Neural progenitor cell (in vitro differentiated cells): Measurements from ENCODE around the gene SLC29A1. TPM values are rescaled to one million over a fixed set of nuclear protein-coding genes. Genes with fewer than 3 reads are reported as not detected.

Experiments used
- DNase-seq: peaks from one replicate; pipeline ENCODE4 v3.0.0-alpha.2; 2016; ENCODE audit warnings: low spot score
- H2AFZ ChIP-seq: fragments of 200-600 bp; sonication (generic); replicated peaks from 2 replicates; pipeline ENCODE4 v1.6.1; 2016; ENCODE audit warnings: antibody characterized with exemption
- H3F3A ChIP-seq: fragments of 200-600 bp; sonication (generic); 2 replicates; pipeline ENCODE4 v1.6.1; 2016; ENCODE audit warnings: antibody characterized with exemption, low read depth
- H3K27ac ChIP-seq: fragments of 200-600 bp; sonication (generic); 2 replicates; pipeline ENCODE4 v1.5.1; 2016; ENCODE audit warnings: mild to moderate bottlenecking
- H3K27me3 ChIP-seq: fragments of 200-600 bp; sonication (generic); 2 replicates; pipeline ENCODE4 v1.6.1; 2016; ENCODE audit warnings: mild to moderate bottlenecking, moderate library complexity
- H3K36me3 ChIP-seq: fragments of 200-600 bp; sonication (generic); 2 replicates; pipeline ENCODE4 v1.5.1; 2016
- H3K4me1 ChIP-seq: fragments of 200-600 bp; sonication (generic); 2 replicates; pipeline ENCODE4 v1.6.1; 2016; ENCODE audit warnings: mixed run types
- H3K4me2 ChIP-seq: fragments of 200-600 bp; sonication (generic); 2 replicates; pipeline ENCODE4 v1.6.1; 2016
- H3K4me3 ChIP-seq: fragments of 200-600 bp; sonication (generic); 2 replicates; pipeline ENCODE4 v1.5.1; 2016
- H3K79me2 ChIP-seq: fragments of 200-600 bp; sonication (generic); 2 replicates; pipeline ENCODE4 v1.6.1; 2016; ENCODE audit warnings: low read depth
- H3K9ac ChIP-seq: fragments of 200-600 bp; sonication (generic); 2 replicates; pipeline ENCODE4 v1.6.1; 2016
- H3K9me3 ChIP-seq: fragments of 200-600 bp; sonication (generic); 2 replicates; pipeline ENCODE4 v1.5.1; 2016; ENCODE audit warnings: low read depth
- H4K20me1 ChIP-seq: fragments of 200-600 bp; sonication (generic); 2 replicates; pipeline ENCODE4 v1.6.1; 2016; ENCODE audit warnings: low read depth
- H3K27ac Mint-ChIP-seq: 3 replicates; pipeline ENCODE4 v1.8.0; 2021; ENCODE audit warnings: mixed read lengths
- H3K27me3 Mint-ChIP-seq: 2 replicates; pipeline ENCODE4 v1.8.0; 2022; ENCODE audit warnings: low read depth, mild to moderate bottlenecking, inconsistent platforms, moderate library complexity, mixed read lengths; ENCODE audit not compliant: insufficient read depth
- H3K36me3 Mint-ChIP-seq: 3 replicates; pipeline ENCODE4 v1.8.0; 2021; ENCODE audit warnings: mixed read lengths
- H3K4me1 Mint-ChIP-seq: 3 replicates; pipeline ENCODE4 v1.8.0; 2021; ENCODE audit warnings: mixed read lengths
- H3K4me3 Mint-ChIP-seq: 3 replicates; pipeline ENCODE4 v1.8.0; 2021; ENCODE audit warnings: mild to moderate bottlenecking, moderate library complexity, mixed read lengths
- H3K9me3 Mint-ChIP-seq: 3 replicates; pipeline ENCODE4 v1.8.0; 2020; ENCODE audit warnings: mixed read lengths
- CTCF ChIP-seq: fragments of 200-600 bp; sonication (generic); IDR thresholded peaks from 2 replicates; pipeline ENCODE4 v1.5.1; 2017; ENCODE audit warnings: antibody characterized with exemption, mild to moderate bottlenecking
- EZH2 ChIP-seq: fragments of 200-600 bp; sonication (generic); IDR thresholded peaks from 2 replicates; pipeline ENCODE4 v1.6.1; 2017; ENCODE audit warnings: antibody characterized with exemption, mild to moderate bottlenecking, moderate library complexity
- EZH2phosphoT487 ChIP-seq: fragments of 200-600 bp; sonication (generic); IDR thresholded peaks from 2 replicates; pipeline ENCODE4 v1.6.1; 2017; ENCODE audit warnings: antibody characterized with exemption
- total RNA-seq: library from RNA; depleted of rRNA; stranded (reverse); fragments of >200 nt; gene quantifications from 2 replicates; pipeline ENCODE4 v1.2.3, GENCODE V29; 2015; ENCODE audit warnings: low replicate concordance

SLC29A1 gene
- total RNA-seq, 1 donor from 2014 or later = 34.8 TPM

- peaks cover 19% of the 10 kb centered on the region for H3K27me3 ChIP-seq
- H3K4me1 ChIP-seq = peaks cover 46% of the 10 kb centered on the region
- H3K36me3 Mint-ChIP-seq = no peaks in the 10 kb centered on the region
- H3K9ac ChIP-seq = no peak overlapping the region
- no peaks in the 10 kb centered on the region for H3K9me3 ChIP-seq
- peak; percentile 87 for DNase-seq
- H3K27me3 Mint-ChIP-seq = peaks cover 2% of the 10 kb centered on the region
- no peaks in the 10 kb centered on the region for H3K9me3 Mint-ChIP-seq
- H3K27ac ChIP-seq = no peak overlapping the region
- peak overlapping the region; percentile 77 for H3K4me2 ChIP-seq
- peak; percentile 93 for TF ChIP-seq CTCF
- no peak for TF ChIP-seq EZH2
- no peak for TF ChIP-seq EZH2phosphoT487
- H3K4me1 Mint-ChIP-seq = peaks cover 64% of the 10 kb centered on the region
- peak overlapping the region; percentile 89 for H3K4me3 Mint-ChIP-seq
- peak overlapping the region; percentile 67 for H3K27ac Mint-ChIP-seq
- H3K36me3 ChIP-seq = no peaks in the 10 kb centered on the region
- peak overlapping the region; percentile 34 for H3K4me3 ChIP-seq
- peak overlapping the region; percentile 52 for H2AFZ ChIP-seq
- peaks cover 10% of the 10 kb centered on the region for H4K20me1 ChIP-seq
- H3K79me2 ChIP-seq = peaks cover 14% of the 10 kb centered on the region
- peaks cover 28% of the 10 kb centered on the region for H3F3A ChIP-seq
These were observed 44.8 kb downstream of the SLC29A1 start for GRCh38 chr6:44268095-44268628.

GRCh38 chr6:44269178-44269920 is 46.0 kb downstream of the SLC29A1 start:
- Histone ChIP-seq H2AFZ (no peak overlapping the region), H3K9ac (no peak overlapping the region)
- H3K27me3 Mint-ChIP-seq = peaks cover 6% of the 10 kb centered on the region

GRCh38 chr6:44269921-44270525 is 46.6 kb downstream of the SLC29A1 start, which contains the start of gene TMEM151B:
TMEM151B (plus strand) TSS chr6:44270450; CDS start chr6:44270743, 293 bp downstream.
- Histone ChIP-seq H3K27ac (no peak within 1 kb of the TSS), H3K9me3 (no peaks in the 10 kb centered on the region)
- peak within 1 kb of the TSS; percentile 25 for H3K27ac Mint-ChIP-seq

More at GRCh38 chr6:44269178-44269920, 46.0 kb downstream of the SLC29A1 start:
- Histone ChIP-seq H3K27ac (no peak overlapping the region), H3K4me1 (peaks cover 34% of the 10 kb centered on the region), H3K4me3 (no peak overlapping the region), H3F3A (peaks cover 28% of the 10 kb centered on the region), H3K36me3 (no peaks in the 10 kb centered on the region), H3K79me2 (peaks cover 6% of the 10 kb centered on the region), H3K9me3 (no peaks in the 10 kb centered on the region), H4K20me1 (peaks cover 3% of the 10 kb centered on the region), H3K27me3 (peaks cover 20% of the 10 kb centered on the region), H3K4me2 (peak overlapping the region; percentile 91)
- Mint-ChIP-seq H3K4me3 (peak overlapping the region; percentile 89), H3K4me1 (peaks cover 55% of the 10 kb centered on the region), H3K9me3 (no peaks in the 10 kb centered on the region), H3K36me3 (peaks cover 2% of the 10 kb centered on the region), H3K27ac (peak overlapping the region; percentile 67)
- no peak for DNase-seq
- TF ChIP-seq EZH2phosphoT487 = no peak
- no peak for TF ChIP-seq EZH2
- no peak for TF ChIP-seq CTCF

More at GRCh38 chr6:44269921-44270525, 46.6 kb downstream of the SLC29A1 start, which contains the start of gene TMEM151B:
- TF ChIP-seq CTCF (no peak), EZH2 (no peak), EZH2phosphoT487 (no peak)
- H3K9ac ChIP-seq = no peak within 1 kb of the TSS
- Mint-ChIP-seq H3K9me3 (no peaks in the 10 kb centered on the region), H3K27me3 (peaks cover 11% of the 10 kb centered on the region), H3K36me3 (peaks cover 5% of the 10 kb centered on the region), H3K4me3 (peak within 1 kb of the TSS; percentile 89), H3K4me1 (peaks cover 53% of the 10 kb centered on the region)
- H3K4me3 ChIP-seq = peak within 1 kb of the TSS; percentile 64
- H3K36me3 ChIP-seq = no peaks in the 10 kb centered on the region
- peak; percentile 53 for DNase-seq
- no peak within 1 kb of the TSS for H2AFZ ChIP-seq
- no peaks in the 10 kb centered on the region for H3K79me2 ChIP-seq
- no peaks in the 10 kb centered on the region for H4K20me1 ChIP-seq
- H3K27me3 ChIP-seq = peaks cover 24% of the 10 kb centered on the region
- H3K4me1 ChIP-seq = peaks cover 30% of the 10 kb centered on the region
- H3K4me2 ChIP-seq = peak within 1 kb of the TSS; percentile 91
- H3F3A ChIP-seq = peaks cover 28% of the 10 kb centered on the region
